Measurements from ENCODE around the gene PHLDB1.
"Not testable (repeated sequence)": the region's sequence is repeated elsewhere in the genome, so short reads cannot be mapped to it uniquely, and the experiment has no call there.

The PHLDB1 gene

GRCh38 chr11:118609380-118610224, 2.2 kb downstream of the PHLDB1 start:
- Mint-ChIP-seq H3K36me3 (ENCODE audit: insufficient read depth) (peaks cover 6% of the 10 kb centered on the region), H3K27ac (ENCODE audit: low read depth) (peak overlapping the region; percentile 71), H3K4me3 (peak overlapping the region; percentile 72), H3K9me3 (no peaks in the 10 kb centered on the region), H3K4me1 (peaks cover 31% of the 10 kb centered on the region), H3K27me3 (no peaks in the 10 kb centered on the region)
- DNase-seq (ENCODE audit: low spot score in 2 of 2) (no peak), ATAC-seq (replicated peaks; ENCODE audit: extremely low read depth, poor library complexity, severe bottlenecking) (peak; percentile 5)

DNA sequence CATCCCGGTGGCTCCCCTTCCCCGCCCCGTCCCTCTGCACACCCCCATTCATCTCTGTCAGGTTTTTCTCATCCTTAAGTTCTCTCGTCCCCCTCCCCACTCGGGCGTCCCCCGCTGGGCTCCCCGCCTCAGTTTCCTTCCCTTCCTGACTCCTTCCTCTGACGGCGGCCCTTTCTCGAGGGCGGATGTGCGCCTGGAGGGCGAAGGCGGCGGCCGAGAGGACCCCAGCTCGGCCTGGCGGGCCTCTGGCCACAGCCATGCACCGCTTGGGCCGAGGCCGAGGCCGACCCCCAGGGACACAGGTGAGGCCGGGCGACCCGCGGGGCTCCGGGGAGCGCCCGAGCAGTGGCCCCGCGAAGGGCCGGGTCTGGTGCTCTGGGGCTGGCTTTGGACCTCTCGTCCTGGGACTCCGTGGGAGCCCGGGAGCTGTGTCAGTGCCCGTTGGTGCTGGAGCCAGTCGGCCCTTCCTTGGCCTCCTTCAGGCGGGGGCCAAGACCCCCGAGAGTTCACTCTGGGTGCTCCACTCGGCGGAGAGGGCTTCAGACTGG, 2.9 kb downstream of the PHLDB1 start:
- H3K9me3 Mint-ChIP-seq: no peaks in the 10 kb centered on the region
- peaks cover 31% of the 10 kb centered on the region for H3K4me1 Mint-ChIP-seq
- no peaks in the 10 kb centered on the region for H3K27me3 Mint-ChIP-seq
- H3K36me3 Mint-ChIP-seq (ENCODE audit: insufficient read depth): peaks cover 8% of the 10 kb centered on the region
- peak overlapping the region; percentile 71 for H3K27ac Mint-ChIP-seq (ENCODE audit: low read depth)
- no peak for ATAC-seq (replicated peaks; ENCODE audit: extremely low read depth, poor library complexity, severe bottlenecking)
- H3K4me3 Mint-ChIP-seq: peak overlapping the region; percentile 72
- DNase-seq (ENCODE audit: low spot score in 2 of 2): no peak

GRCh38 chr11:118610773-118611432, 3.5 kb downstream of the PHLDB1 start:
- DNase-seq (ENCODE audit: low spot score in 2 of 2): peak; percentile 78 to 81
- Mint-ChIP-seq H3K9me3 (no peaks in the 10 kb centered on the region), H3K36me3 (ENCODE audit: insufficient read depth) (peaks cover 8% of the 10 kb centered on the region), H3K27me3 (no peaks in the 10 kb centered on the region), H3K4me1 (peaks cover 31% of the 10 kb centered on the region), H3K27ac (ENCODE audit: low read depth) (peak overlapping the region; percentile 38), H3K4me3 (peak overlapping the region; percentile 72)
- ATAC-seq (replicated peaks; ENCODE audit: extremely low read depth, poor library complexity, severe bottlenecking): peak; percentile 47

GRCh38 chr11:118611433-118611795, 4.0 kb downstream of the PHLDB1 start:
- Mint-ChIP-seq H3K4me1 (peaks cover 31% of the 10 kb centered on the region), H3K27ac (ENCODE audit: low read depth) (peak overlapping the region; percentile 38), H3K4me3 (peak overlapping the region; percentile 72)
- DNase-seq (ENCODE audit: low spot score in 2 of 2); ATAC-seq (replicated peaks; ENCODE audit: extremely low read depth, poor library complexity, severe bottlenecking); H3K27me3 Mint-ChIP-seq; H3K9me3 Mint-ChIP-seq; H3K36me3 Mint-ChIP-seq (ENCODE audit: insufficient read depth): not testable (repeated sequence)

DNA sequence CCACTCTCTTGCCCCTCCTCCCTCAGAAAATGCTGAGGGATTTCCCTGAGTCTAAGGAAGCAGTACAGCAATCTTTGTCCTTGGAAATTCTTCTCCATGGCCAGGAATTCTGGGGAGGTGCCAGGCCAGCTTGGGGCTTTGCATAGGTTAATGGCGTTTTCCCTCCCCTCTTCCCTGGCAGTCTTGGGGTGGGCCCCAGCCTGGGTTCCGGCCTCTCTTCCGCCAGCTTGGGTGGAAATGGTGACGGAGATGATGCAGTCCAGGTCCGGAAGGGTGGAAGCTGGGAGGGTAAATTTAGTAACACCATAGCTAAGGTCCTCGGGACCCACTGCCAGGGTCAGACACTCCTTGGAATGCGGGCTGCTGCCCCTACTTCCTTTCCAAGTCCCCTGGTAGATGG, 5.0 kb downstream of the PHLDB1 start:
- peaks cover 25% of the 10 kb centered on the region for H3K4me1 Mint-ChIP-seq

GRCh38 chr11:118614511-118614910, 7.1 kb downstream of the PHLDB1 start:
- no peak overlapping the region for H3K4me3 Mint-ChIP-seq
- H3K36me3 Mint-ChIP-seq (ENCODE audit: insufficient read depth): peaks cover 2% of the 10 kb centered on the region
- H3K9me3 Mint-ChIP-seq: no peaks in the 10 kb centered on the region
- no peak for ATAC-seq (replicated peaks; ENCODE audit: extremely low read depth, poor library complexity, severe bottlenecking)
- no peaks in the 10 kb centered on the region for H3K27me3 Mint-ChIP-seq
- peaks cover 14% of the 10 kb centered on the region for H3K4me1 Mint-ChIP-seq
- no peak for DNase-seq (ENCODE audit: low spot score in 2 of 2)
- H3K27ac Mint-ChIP-seq (ENCODE audit: low read depth): no peak overlapping the region

More for the DNA sequence above, 5.0 kb downstream of the PHLDB1 start:
- Mint-ChIP-seq H3K27ac (ENCODE audit: low read depth) (no peak overlapping the region), H3K27me3 (no peaks in the 10 kb centered on the region), H3K9me3 (no peaks in the 10 kb centered on the region), H3K36me3 (ENCODE audit: insufficient read depth) (peaks cover 8% of the 10 kb centered on the region), H3K4me3 (no peak overlapping the region)
- ATAC-seq (replicated peaks; ENCODE audit: extremely low read depth, poor library complexity, severe bottlenecking): no peak
- no peak for DNase-seq (ENCODE audit: low spot score in 2 of 2)

GRCh38 chr11:118615282-118615975, 8.0 kb downstream of the PHLDB1 start:
- Mint-ChIP-seq H3K27me3 (peaks cover under 1% of the 10 kb centered on the region), H3K4me1 (peaks cover 6% of the 10 kb centered on the region), H3K9me3 (no peaks in the 10 kb centered on the region), H3K27ac (ENCODE audit: low read depth) (no peak overlapping the region), H3K36me3 (ENCODE audit: insufficient read depth) (peaks cover 2% of the 10 kb centered on the region), H3K4me3 (no peak overlapping the region)
- ATAC-seq (replicated peaks; ENCODE audit: extremely low read depth, poor library complexity, severe bottlenecking): no peak
- no peak for DNase-seq (ENCODE audit: low spot score in 2 of 2)

DNA sequence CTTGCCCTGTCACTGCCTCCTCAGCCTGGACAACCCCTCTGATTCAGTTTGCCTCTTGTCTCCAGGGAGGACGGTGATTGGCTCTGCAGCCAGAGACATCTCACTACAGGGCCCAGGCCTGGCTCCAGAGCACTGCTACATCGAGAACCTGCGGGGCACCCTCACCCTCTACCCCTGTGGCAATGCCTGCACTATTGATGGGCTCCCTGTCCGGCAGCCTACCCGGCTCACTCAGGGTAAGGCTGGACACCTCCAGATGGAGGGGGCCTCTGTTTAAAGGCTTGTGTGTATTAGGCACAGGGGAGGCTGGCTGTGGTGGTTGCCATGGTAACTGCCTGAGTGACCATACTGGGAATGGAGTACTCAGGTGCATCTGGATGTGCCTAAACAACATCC, 8.6 kb downstream of the PHLDB1 start:
- H3K36me3 Mint-ChIP-seq (ENCODE audit: insufficient read depth): peaks cover 2% of the 10 kb centered on the region
- DNase-seq (ENCODE audit: low spot score in 2 of 2) (no peak), ATAC-seq (replicated peaks; ENCODE audit: extremely low read depth, poor library complexity, severe bottlenecking) (no peak)
- peaks cover 9% of the 10 kb centered on the region for H3K4me1 Mint-ChIP-seq
- no peaks in the 10 kb centered on the region for H3K9me3 Mint-ChIP-seq
- H3K27ac Mint-ChIP-seq (ENCODE audit: low read depth): no peak overlapping the region
- no peak overlapping the region for H3K4me3 Mint-ChIP-seq
- peaks cover 6% of the 10 kb centered on the region for H3K27me3 Mint-ChIP-seq

GRCh38 chr11:118618115-118618990, 10.9 kb downstream of the PHLDB1 start:
- Mint-ChIP-seq H3K9me3 (no peaks in the 10 kb centered on the region), H3K36me3 (ENCODE audit: insufficient read depth) (peaks cover 2% of the 10 kb centered on the region), H3K27me3 (peaks cover 29% of the 10 kb centered on the region), H3K4me1 (peaks cover 7% of the 10 kb centered on the region), H3K27ac (ENCODE audit: low read depth) (no peak overlapping the region), H3K4me3 (no peak overlapping the region)
- ATAC-seq (replicated peaks; ENCODE audit: extremely low read depth, poor library complexity, severe bottlenecking) (no peak), DNase-seq (ENCODE audit: low spot score in 2 of 2) (no peak)

- DNase-seq (ENCODE audit: low spot score in 2 of 2) (no peak), ATAC-seq (replicated peaks; ENCODE audit: extremely low read depth, poor library complexity, severe bottlenecking) (no peak)
Observed at GRCh38 chr11:118618991-118619375, 11.6 kb downstream of the PHLDB1 start.

GRCh38 chr11:118619444-118620197, 12.2 kb downstream of the PHLDB1 start:
- peaks cover 7% of the 10 kb centered on the region for H3K4me1 Mint-ChIP-seq
- no peaks in the 10 kb centered on the region for H3K9me3 Mint-ChIP-seq
- ATAC-seq (replicated peaks; ENCODE audit: extremely low read depth, poor library complexity, severe bottlenecking) (no peak), DNase-seq (ENCODE audit: low spot score in 2 of 2) (no peak)
- H3K4me3 Mint-ChIP-seq: no peak overlapping the region
- peaks cover 2% of the 10 kb centered on the region for H3K36me3 Mint-ChIP-seq (ENCODE audit: insufficient read depth)
- no peak overlapping the region for H3K27ac Mint-ChIP-seq (ENCODE audit: low read depth)
- peaks cover 29% of the 10 kb centered on the region for H3K27me3 Mint-ChIP-seq

More at GRCh38 chr11:118618991-118619375, 11.6 kb downstream of the PHLDB1 start:
- H3K9me3 Mint-ChIP-seq: no peaks in the 10 kb centered on the region
- H3K36me3 Mint-ChIP-seq (ENCODE audit: insufficient read depth): peaks cover 2% of the 10 kb centered on the region
- H3K4me3 Mint-ChIP-seq: no peak overlapping the region
- H3K27ac Mint-ChIP-seq (ENCODE audit: low read depth): no peak overlapping the region
- peaks cover 7% of the 10 kb centered on the region for H3K4me1 Mint-ChIP-seq
- peaks cover 29% of the 10 kb centered on the region for H3K27me3 Mint-ChIP-seq
